ENCODE results near the gene MYO15A.

DNA sequence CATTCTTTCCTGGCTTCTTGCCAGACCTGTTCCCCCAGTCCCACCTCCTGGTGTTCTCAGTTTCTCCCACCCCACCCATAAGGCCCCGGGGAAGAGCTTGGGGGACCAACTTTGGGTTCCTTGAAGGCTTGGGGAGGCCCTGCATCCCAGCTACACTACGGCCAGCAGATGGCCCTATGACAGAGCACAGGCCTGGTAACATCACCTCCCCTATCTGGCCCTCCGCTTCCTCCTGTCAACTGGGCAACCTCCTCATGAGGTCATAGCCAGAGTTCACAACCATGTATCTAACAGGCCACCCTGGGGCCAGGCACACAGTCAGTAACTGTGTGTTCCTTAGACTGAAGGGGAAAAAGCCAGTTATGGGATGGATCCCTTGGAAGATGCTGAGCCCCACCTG lies 31.4 kb downstream of the MYO15A start:
- TF ChIP-seq POLR2AphosphoS5 (IDR thresholded peaks at IDR 0.05; ENCODE audit: low read depth, low read length), result no peak
- TF ChIP-seq, protein P1, sequence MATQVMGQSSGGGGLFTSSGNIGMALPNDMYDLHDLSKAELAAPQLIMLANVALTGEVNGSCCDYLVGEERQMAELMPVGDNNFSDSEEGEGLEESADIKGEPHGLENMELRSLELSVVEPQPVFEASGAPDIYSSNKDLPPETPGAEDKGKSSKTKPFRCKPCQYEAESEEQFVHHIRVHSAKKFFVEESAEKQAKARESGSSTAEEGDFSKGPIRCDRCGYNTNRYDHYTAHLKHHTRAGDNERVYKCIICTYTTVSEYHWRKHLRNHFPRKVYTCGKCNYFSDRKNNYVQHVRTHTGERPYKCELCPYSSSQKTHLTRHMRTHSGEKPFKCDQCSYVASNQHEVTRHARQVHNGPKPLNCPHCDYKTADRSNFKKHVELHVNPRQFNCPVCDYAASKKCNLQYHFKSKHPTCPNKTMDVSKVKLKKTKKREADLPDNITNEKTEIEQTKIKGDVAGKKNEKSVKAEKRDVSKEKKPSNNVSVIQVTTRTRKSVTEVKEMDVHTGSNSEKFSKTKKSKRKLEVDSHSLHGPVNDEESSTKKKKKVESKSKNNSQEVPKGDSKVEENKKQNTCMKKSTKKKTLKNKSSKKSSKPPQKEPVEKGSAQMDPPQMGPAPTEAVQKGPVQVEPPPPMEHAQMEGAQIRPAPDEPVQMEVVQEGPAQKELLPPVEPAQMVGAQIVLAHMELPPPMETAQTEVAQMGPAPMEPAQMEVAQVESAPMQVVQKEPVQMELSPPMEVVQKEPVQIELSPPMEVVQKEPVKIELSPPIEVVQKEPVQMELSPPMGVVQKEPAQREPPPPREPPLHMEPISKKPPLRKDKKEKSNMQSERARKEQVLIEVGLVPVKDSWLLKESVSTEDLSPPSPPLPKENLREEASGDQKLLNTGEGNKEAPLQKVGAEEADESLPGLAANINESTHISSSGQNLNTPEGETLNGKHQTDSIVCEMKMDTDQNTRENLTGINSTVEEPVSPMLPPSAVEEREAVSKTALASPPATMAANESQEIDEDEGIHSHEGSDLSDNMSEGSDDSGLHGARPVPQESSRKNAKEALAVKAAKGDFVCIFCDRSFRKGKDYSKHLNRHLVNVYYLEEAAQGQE (IDR thresholded peaks at IDR 0.05; ENCODE audit: insufficient read depth in 1 of 2, low read depth in 2 of 2, low read length in 2 of 2), result no peak
- TF ChIP-seq TAF1 (IDR thresholded peaks at IDR 0.05; ENCODE audit: borderline replicate concordance, insufficient read depth, low read length), result no peak

All from PFSK-1 (cell line).